ENCODE data around the gene GALNT2.

The GALNT2 gene

DNA sequence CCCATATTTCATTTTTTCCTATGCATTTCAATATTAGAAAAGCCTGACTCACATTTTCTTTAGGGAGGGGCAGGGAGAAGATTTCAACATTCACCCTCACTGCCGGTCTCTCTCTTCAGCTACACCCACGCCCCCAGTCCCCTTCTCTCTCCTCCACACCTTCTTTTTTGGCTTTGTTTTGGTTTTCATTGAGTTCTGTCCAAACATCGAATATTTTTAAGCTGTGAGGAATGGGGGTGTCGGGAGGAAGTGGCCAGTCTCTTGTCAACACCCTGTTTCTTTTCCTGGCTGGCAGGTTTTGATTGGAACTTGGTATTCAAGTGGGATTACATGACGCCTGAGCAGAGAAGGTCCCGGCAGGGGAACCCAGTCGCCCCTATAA is 181.8 kb downstream of the GALNT2 start:
- Histone ChIP-seq H3K9me3 (ENCODE audit: insufficient read depth, low read depth, low read length) (no peaks in the 10 kb centered on the region), H3K4me3 (ENCODE audit: low read length, poor library complexity, severe bottlenecking) (no peak overlapping the region), H3K79me2 (ENCODE audit: insufficient read depth, low read length) (peaks cover 40% of the 10 kb centered on the region), H3K9ac (ENCODE audit: low read depth, low read length, poor library complexity, severe bottlenecking) (no peak overlapping the region), H3K27me3 (ENCODE audit: insufficient read depth, low read length, poor library complexity, severe bottlenecking) (no peaks in the 10 kb centered on the region), H3K9me2 (replicated peaks; ENCODE audit: low read depth, low read length) (no peaks in the 10 kb centered on the region), H3K36me3 (ENCODE audit: insufficient read depth, low read length) (peaks cover 95% of the 10 kb centered on the region), H3K4me1 (ENCODE audit: insufficient read depth, low read length, poor library complexity, severe bottlenecking) (peaks cover 48% of the 10 kb centered on the region), H3K4me2 (ENCODE audit: low read depth, low read length, poor library complexity, severe bottlenecking) (no peak overlapping the region), H4K20me1 (ENCODE audit: insufficient read depth, low read length, poor library complexity, severe bottlenecking) (no peaks in the 10 kb centered on the region), H3F3A (ENCODE audit: low read depth) (0 out of 2 replicates have a peak, but pooled peaks cover 2% of the 10 kb centered on the region), H2AFZ (ENCODE audit: low read length) (no peak overlapping the region)
- TF ChIP-seq EZH2phosphoT487 (IDR thresholded peaks at IDR 0.05; ENCODE audit: borderline replicate concordance): no peak
- TF ChIP-seq CTCF (conservative IDR thresholded peaks at IDR 0.05; ENCODE audit: low read length): no peak

DNA sequence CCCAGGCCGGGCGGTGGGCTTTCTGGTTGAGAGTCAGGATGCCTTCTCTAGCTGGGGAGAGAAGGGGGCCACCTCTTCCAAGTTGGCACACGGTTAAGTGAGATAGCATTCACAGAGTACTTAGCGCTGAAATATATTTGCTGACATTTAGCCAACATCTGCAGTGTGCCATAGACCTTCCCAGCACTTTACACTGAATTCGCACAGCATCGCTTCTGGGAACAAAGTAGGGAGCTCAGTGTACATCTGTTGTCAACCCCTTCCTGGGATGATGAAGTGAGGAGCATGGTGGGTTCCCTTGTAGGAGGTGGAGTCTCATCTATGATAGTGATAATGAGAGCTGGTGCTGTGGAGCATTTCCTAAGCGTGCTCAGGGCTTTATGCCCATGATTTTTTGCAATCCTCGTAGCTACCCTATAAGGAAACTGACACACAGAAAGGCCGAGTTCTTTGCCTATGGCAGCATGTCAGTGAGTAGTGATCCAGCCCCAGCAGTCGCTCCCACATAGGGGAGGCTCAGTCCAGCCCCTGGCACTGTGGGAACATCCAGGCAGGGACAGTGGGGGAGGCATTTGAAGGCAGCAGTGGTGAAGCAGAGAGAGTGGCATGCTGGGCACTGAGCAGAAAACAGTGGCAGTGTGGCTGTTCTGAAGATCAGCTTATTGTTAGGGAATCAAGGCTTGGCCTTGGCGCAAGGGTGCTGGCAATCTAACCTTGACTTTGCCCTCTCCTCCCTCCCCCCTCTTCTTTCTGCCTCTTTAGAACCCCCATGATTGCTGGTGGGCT is 182.8 kb downstream of the GALNT2 start:
- Histone ChIP-seq H3K36me3 (ENCODE audit: insufficient read depth, low read length) (peaks cover 96% of the 10 kb centered on the region), H3K4me1 (ENCODE audit: insufficient read depth, low read length, poor library complexity, severe bottlenecking) (peaks cover 40% of the 10 kb centered on the region), H4K20me1 (ENCODE audit: insufficient read depth, low read length, poor library complexity, severe bottlenecking) (no peaks in the 10 kb centered on the region)

GRCh38 chr1:230250666-230251065 is 183.6 kb downstream of the GALNT2 start:
- H3K4me2 ChIP-seq (ENCODE audit: low read depth, low read length, poor library complexity, severe bottlenecking): no peak overlapping the region
- H4K20me1 ChIP-seq (ENCODE audit: insufficient read depth, low read length, poor library complexity, severe bottlenecking): no peaks in the 10 kb centered on the region
- H2AFZ ChIP-seq (ENCODE audit: low read length): no peak overlapping the region

More for the DNA sequence above, 182.8 kb downstream of the GALNT2 start:
- TF ChIP-seq EZH2phosphoT487 (IDR thresholded peaks at IDR 0.05; ENCODE audit: borderline replicate concordance) (no peak), CTCF (conservative IDR thresholded peaks at IDR 0.05; ENCODE audit: low read length) (no peak)
- Histone ChIP-seq H3F3A (ENCODE audit: low read depth) (0 out of 2 replicates have a peak, but pooled peaks cover 2% of the 10 kb centered on the region), H3K9ac (ENCODE audit: low read depth, low read length, poor library complexity, severe bottlenecking) (no peak overlapping the region), H3K79me2 (ENCODE audit: insufficient read depth, low read length) (peaks cover 36% of the 10 kb centered on the region), H2AFZ (ENCODE audit: low read length) (no peak overlapping the region), H3K9me2 (replicated peaks; ENCODE audit: low read depth, low read length) (no peaks in the 10 kb centered on the region), H3K4me2 (ENCODE audit: low read depth, low read length, poor library complexity, severe bottlenecking) (no peak overlapping the region), H3K27me3 (ENCODE audit: insufficient read depth, low read length, poor library complexity, severe bottlenecking) (no peaks in the 10 kb centered on the region), H3K4me3 (ENCODE audit: low read length, poor library complexity, severe bottlenecking) (no peak overlapping the region), H3K9me3 (ENCODE audit: insufficient read depth, low read depth, low read length) (no peaks in the 10 kb centered on the region)

More at GRCh38 chr1:230250666-230251065, 183.6 kb downstream of the GALNT2 start:
- Histone ChIP-seq H3K79me2 (ENCODE audit: insufficient read depth, low read length) (peaks cover 34% of the 10 kb centered on the region), H3K27me3 (ENCODE audit: insufficient read depth, low read length, poor library complexity, severe bottlenecking) (no peaks in the 10 kb centered on the region), H3F3A (ENCODE audit: low read depth) (0 out of 2 replicates have a peak, but pooled peaks cover 2% of the 10 kb centered on the region), H3K4me1 (ENCODE audit: insufficient read depth, low read length, poor library complexity, severe bottlenecking) (peaks cover 36% of the 10 kb centered on the region), H3K9me3 (ENCODE audit: insufficient read depth, low read depth, low read length) (no peaks in the 10 kb centered on the region), H3K9me2 (replicated peaks; ENCODE audit: low read depth, low read length) (no peaks in the 10 kb centered on the region), H3K36me3 (ENCODE audit: insufficient read depth, low read length) (peaks cover 96% of the 10 kb centered on the region), H3K9ac (ENCODE audit: low read depth, low read length, poor library complexity, severe bottlenecking) (no peak overlapping the region), H3K4me3 (ENCODE audit: low read length, poor library complexity, severe bottlenecking) (no peak overlapping the region)
- TF ChIP-seq CTCF (conservative IDR thresholded peaks at IDR 0.05; ENCODE audit: low read length) (no peak), EZH2phosphoT487 (IDR thresholded peaks at IDR 0.05; ENCODE audit: borderline replicate concordance) (no peak)
